Panc1 (cell line): ENCODE results near the gene TMSB15C.

Experiments used
- CTCF ChIP-seq: fragments of 450-650 bp; IDR thresholded peaks from 2 replicates; pipeline ENCODE4 v1.5.1; 2017; ENCODE audit warnings: mild to moderate bottlenecking
- POLR2AphosphoS5 ChIP-seq: IDR thresholded peaks from 2 replicates; pipeline ENCODE4 v1.6.1; 2012; ENCODE audit warnings: mild to moderate bottlenecking, low read depth, low read length, moderate library complexity
- REST ChIP-seq, 2 experiments: IDR thresholded peaks; 2 replicates each; pipeline ENCODE4 v1.6.1; 2011 to 2012; ENCODE audit warnings: low read depth in 2 of 2, control low read depth in 1 of 2, low read length in 1 of 2, mild to moderate bottlenecking in 1 of 2, moderate library complexity in 1 of 2; ENCODE audit not compliant: insufficient read depth in 1 of 2
- SIN3A ChIP-seq: IDR thresholded peaks from 2 replicates; pipeline ENCODE4 v1.6.1; 2012; ENCODE audit warnings: low read depth, mild to moderate bottlenecking, low read length, moderate library complexity, borderline replicate concordance; ENCODE audit not compliant: insufficient read depth

- TF ChIP-seq POLR2AphosphoS5, result no peak
- TF ChIP-seq CTCF, result no peak
- no peak for TF ChIP-seq REST (IDR thresholded peaks at IDR 0.05; ENCODE audit: insufficient read depth in 1 of 2, low read depth in 2 of 2, low read length in 1 of 2)
- TF ChIP-seq SIN3A, result no peak
Measured at GRCh38 chrX:104085477-104085876, 9.4 kb upstream of the TMSB15C start.
